ENCODE measurements around the gene CIAO2B. TPM values are rescaled to one million over a fixed set of nuclear protein-coding genes. Genes with fewer than 3 reads are reported as not detected.

CIAO2B gene
- total and polyA plus RNA-seq, 2 experiments from 2014 or later = 92.4 to 181 TPM

GRCh38 chr16:66979011-66979717 is 45.0 kb upstream of the CIAO2B start:
- Histone ChIP-seq H3K36me3 (ENCODE audit: insufficient read depth) (no peaks in the 10 kb centered on the region), H3K4me2 (no peak overlapping the region), H3K27ac (ENCODE audit: low read depth) (no peak overlapping the region), H3K79me2 (replicated peaks; ENCODE audit: insufficient read depth) (no peaks in the 10 kb centered on the region), H2AFZ (no peak overlapping the region), H3K4me3 (no peak overlapping the region), H3K9me2 (ENCODE audit: insufficient read depth) (no peaks in the 10 kb centered on the region), H3F3A (replicated peaks; ENCODE audit: low read depth) (no peaks in the 10 kb centered on the region), H3K27me3 (ENCODE audit: insufficient read depth) (no peaks in the 10 kb centered on the region), H4K20me1 (replicated peaks; ENCODE audit: insufficient read depth) (no peaks in the 10 kb centered on the region), H3K4me1 (ENCODE audit: insufficient read depth) (no peaks in the 10 kb centered on the region)
- no peak for TF ChIP-seq CREB1 (CRISPR knock-in tag; IDR thresholded peaks at IDR 0.05; ENCODE audit: low read depth)
- TF ChIP-seq REST (IDR thresholded peaks at IDR 0.05; ENCODE audit: unreplicated experiment) = no peak
- TF ChIP-seq JUNB (IDR thresholded peaks at IDR 0.05; ENCODE audit: unreplicated experiment) = no peak
- TF ChIP-seq EZH2 (IDR thresholded peaks at IDR 0.05; ENCODE audit: low read depth, unreplicated experiment) = no peak
- no peak for TF ChIP-seq NANOG (IDR thresholded peaks at IDR 0.05; ENCODE audit: borderline replicate concordance)
- no peak for TF ChIP-seq EZH2phosphoT487 (IDR thresholded peaks at IDR 0.05; ENCODE audit: unreplicated experiment)
- no peak for TF ChIP-seq ETS1 (IDR thresholded peaks at IDR 0.05)
- no peak for ATAC-seq
- H3K36me3 Mint-ChIP-seq (ENCODE audit: low read depth) = no peaks in the 10 kb centered on the region
- H3K4me1 Mint-ChIP-seq = peaks cover 3% of the 10 kb centered on the region; the same call in 1 of the 3 replicates
- no peak overlapping the region for H3K4me3 Mint-ChIP-seq
- no peak for DNase-seq (ENCODE audit: low spot score)
- H3K27me3 Mint-ChIP-seq (ENCODE audit: insufficient read depth, low read depth, poor library complexity) = peaks cover 7% of the 10 kb centered on the region
- no peaks in the 10 kb centered on the region for H3K9me3 Mint-ChIP-seq
- H3K27ac Mint-ChIP-seq = no peak overlapping the region

- TF ChIP-seq REST (IDR thresholded peaks at IDR 0.05; ENCODE audit: unreplicated experiment) (no peak), CTCF (conservative IDR thresholded peaks at IDR 0.05; ENCODE audit: low read depth in 2 of 2) (peak; percentile 81 to 99), CREB1 (CRISPR knock-in tag; IDR thresholded peaks at IDR 0.05; ENCODE audit: low read depth) (no peak), POLR2AphosphoS5 (IDR thresholded peaks at IDR 0.05; ENCODE audit: low read depth) (no peak), ETS1 (IDR thresholded peaks at IDR 0.05) (no peak)
- Histone ChIP-seq H3K4me1 (ENCODE audit: insufficient read depth) (no peaks in the 10 kb centered on the region), H3K36me3 (ENCODE audit: insufficient read depth) (no peaks in the 10 kb centered on the region), H2AFZ (no peak overlapping the region), H3F3A (replicated peaks; ENCODE audit: low read depth) (no peaks in the 10 kb centered on the region), H3K4me2 (no peak overlapping the region), H3K27ac (ENCODE audit: low read depth) (no peak overlapping the region), H4K20me1 (replicated peaks; ENCODE audit: insufficient read depth) (no peaks in the 10 kb centered on the region), H3K4me3 (no peak overlapping the region), H3K27me3 (ENCODE audit: insufficient read depth) (no peaks in the 10 kb centered on the region), H3K9me2 (ENCODE audit: insufficient read depth) (no peaks in the 10 kb centered on the region), H3K79me2 (replicated peaks; ENCODE audit: insufficient read depth) (no peaks in the 10 kb centered on the region)
- no peak overlapping the region for H3K4me3 Mint-ChIP-seq
- ATAC-seq (peak; percentile 99), DNase-seq (ENCODE audit: low spot score) (peak; percentile 96)
- H3K9me3 Mint-ChIP-seq = no peaks in the 10 kb centered on the region; the same call in 2 of the 3 replicates
- H3K4me1 Mint-ChIP-seq = peaks cover 3% of the 10 kb centered on the region; the same call in 1 of the 3 replicates
- H3K27ac Mint-ChIP-seq = no peak overlapping the region
- no peaks in the 10 kb centered on the region for H3K36me3 Mint-ChIP-seq (ENCODE audit: low read depth)
- peaks cover 7% of the 10 kb centered on the region for H3K27me3 Mint-ChIP-seq (ENCODE audit: insufficient read depth, low read depth, poor library complexity)
These were observed 43.3 kb upstream of the CIAO2B start for GRCh38 chr16:66977341-66978113.

All from GM23338 (cell line).